WI38 (cell line): ENCODE results near the gene ARHGEF11.

Experiments
- H3K4me3 ChIP-seq: 2 replicates; pipeline ENCODE4 v1.5.1; 2011; ENCODE audit warnings: low read depth, mild to moderate bottlenecking, control low read depth, low read length
- CTCF ChIP-seq: IDR thresholded peaks from 2 replicates; pipeline ENCODE4 v1.5.1; 2012; ENCODE audit warnings: low read depth, mild to moderate bottlenecking, control low read depth, low read length

Gene ARHGEF11

DNA sequence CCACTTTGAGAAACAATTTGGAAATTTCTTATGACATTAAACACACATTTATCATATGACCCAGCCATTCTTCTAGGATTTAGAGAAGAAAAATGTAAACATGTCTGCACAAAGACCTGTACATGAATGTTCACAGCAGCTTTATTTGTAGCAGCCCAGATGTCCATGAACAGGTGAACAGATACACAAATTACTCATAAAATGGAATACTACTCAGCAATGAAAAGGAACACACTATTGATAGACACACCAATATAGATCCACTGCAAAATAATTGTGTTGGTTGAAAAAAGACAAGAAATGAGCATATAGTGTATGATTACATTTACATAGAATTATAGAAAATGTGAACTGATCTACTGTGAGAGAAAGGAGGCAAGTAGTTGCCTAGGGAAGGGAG is 26.1 kb downstream of the ARHGEF11 start:
- TF ChIP-seq CTCF = no peak
- H3K4me3 ChIP-seq = no peak overlapping the region

DNA sequence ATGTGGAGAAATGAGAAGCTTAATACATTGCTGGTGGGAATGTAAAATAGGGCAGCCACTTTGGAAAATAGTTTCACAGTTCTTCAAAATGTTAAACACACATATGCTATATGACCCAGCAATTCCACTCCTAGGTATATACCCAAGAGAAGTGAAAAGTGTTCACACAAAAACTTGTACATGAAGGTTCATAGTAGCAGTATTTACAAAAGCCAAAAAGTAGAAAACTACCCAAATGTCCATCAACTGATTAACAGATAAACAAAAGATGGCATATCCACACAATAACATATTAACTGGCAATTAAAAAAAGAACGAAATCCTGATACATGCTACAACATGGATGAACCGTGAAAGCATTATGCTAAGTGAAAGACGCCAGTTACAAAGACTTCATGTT is 33.7 kb downstream of the ARHGEF11 start:
- TF ChIP-seq CTCF = no peak
- H3K4me3 ChIP-seq = no peak overlapping the region

GRCh38 chr1:157008502-157008901 is 37.0 kb downstream of the ARHGEF11 start:
- H3K4me3 ChIP-seq = no peak overlapping the region
- TF ChIP-seq CTCF = no peak

DNA sequence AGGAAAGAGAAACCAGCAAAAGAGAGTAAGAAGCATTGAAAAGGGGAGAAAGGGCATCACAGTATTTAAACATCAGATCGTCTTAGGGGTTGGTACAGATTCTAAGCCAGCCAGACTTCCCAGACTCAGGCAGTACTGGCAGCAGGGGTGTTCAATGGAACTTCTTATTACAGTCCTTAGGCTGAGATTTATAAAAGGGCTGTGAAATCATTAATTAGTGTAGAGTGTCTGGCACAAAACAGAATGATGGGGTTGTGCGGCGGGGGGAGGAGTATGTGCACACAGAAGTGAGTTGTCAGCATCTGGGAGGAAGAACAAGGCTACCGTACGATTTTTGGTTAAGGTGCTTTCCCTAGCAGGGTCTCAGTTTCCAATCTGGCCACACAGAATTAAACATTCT is 38.2 kb downstream of the ARHGEF11 start:
- H3K4me3 ChIP-seq = no peak overlapping the region
- no peak for TF ChIP-seq CTCF

GRCh38 chr1:157006676-157007075 is 38.9 kb downstream of the ARHGEF11 start:
- no peak for TF ChIP-seq CTCF
- H3K4me3 ChIP-seq = no peak overlapping the region

DNA sequence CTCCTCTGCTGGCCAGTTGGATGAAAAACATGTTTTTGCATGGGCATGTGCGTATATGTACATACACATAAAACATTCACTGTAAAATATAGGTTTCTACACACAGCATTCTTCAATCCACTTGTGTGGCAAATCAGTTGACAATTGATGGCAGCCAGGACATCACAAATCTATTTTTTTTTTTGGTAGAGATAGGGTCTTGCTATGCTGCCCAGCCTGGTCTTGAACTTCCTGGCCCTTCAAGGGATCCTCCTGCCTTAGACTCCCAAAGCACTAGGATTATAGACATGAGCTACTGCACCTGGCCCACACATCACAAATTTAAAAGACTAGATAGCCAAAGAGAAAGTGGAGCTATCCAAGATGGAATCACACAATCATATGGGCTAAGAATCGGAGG is 39.6 kb downstream of the ARHGEF11 start:
- TF ChIP-seq CTCF = no peak

DNA sequence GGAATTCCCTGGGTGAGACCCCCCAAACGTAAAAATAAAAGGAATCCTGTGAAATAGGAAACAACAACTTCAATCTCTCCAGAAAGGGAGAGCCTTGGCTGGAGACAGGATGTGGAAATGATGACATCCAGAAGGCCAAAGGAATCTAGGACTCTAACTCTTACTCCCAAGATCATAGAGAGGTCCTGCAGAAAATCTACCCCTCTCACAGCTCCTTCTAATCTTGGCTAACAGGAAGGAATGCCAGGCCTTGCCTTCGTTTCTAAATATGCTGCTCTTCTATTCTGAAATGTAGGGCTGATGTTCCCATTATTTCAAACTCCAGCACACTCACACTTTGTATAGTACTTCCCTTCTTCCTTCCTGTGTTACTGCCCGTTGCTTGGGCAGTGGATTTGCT is 40.7 kb downstream of the ARHGEF11 start:
- TF ChIP-seq CTCF = no peak
- no peak overlapping the region for H3K4me3 ChIP-seq

More for the DNA sequence above, 39.6 kb downstream of the ARHGEF11 start:
- no peak overlapping the region for H3K4me3 ChIP-seq
